Measurements from ENCODE around the gene SHISAL2B. TPM values are rescaled to one million over a fixed set of nuclear protein-coding genes. Genes with fewer than 3 reads are reported as not detected.
A peak's percentile ranks its signal among the peaks of the same experiment; 100 is the strongest.

SHISAL2B gene
- total RNA-seq, 2 donors from 2014 or later: not detected

DNA sequence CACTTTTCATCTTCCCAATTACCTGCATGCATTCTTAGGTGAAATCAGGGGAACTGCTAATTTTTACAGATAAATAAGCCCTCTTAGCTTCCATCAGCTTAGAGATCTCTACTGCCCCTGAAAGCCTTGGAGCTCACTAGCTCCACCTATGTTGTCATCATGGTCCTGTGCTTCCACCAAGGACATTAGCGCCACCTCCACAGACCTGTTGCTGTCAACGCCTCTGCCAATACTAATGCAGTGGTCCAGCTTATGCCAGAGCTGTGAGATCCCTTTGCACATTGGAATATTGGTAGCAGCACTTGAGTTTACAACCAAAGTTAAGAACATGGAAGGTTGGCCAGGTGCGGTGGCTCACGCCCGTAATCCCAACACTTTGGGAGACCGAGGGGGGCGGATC is 7.7 kb upstream of the SHISAL2B start:
- H3K4me1 ChIP-seq (ENCODE audit: control insufficient read depth in 1 of 2, low read depth in 2 of 2): no peaks in the 10 kb centered on the region
- TF ChIP-seq, protein P1, sequence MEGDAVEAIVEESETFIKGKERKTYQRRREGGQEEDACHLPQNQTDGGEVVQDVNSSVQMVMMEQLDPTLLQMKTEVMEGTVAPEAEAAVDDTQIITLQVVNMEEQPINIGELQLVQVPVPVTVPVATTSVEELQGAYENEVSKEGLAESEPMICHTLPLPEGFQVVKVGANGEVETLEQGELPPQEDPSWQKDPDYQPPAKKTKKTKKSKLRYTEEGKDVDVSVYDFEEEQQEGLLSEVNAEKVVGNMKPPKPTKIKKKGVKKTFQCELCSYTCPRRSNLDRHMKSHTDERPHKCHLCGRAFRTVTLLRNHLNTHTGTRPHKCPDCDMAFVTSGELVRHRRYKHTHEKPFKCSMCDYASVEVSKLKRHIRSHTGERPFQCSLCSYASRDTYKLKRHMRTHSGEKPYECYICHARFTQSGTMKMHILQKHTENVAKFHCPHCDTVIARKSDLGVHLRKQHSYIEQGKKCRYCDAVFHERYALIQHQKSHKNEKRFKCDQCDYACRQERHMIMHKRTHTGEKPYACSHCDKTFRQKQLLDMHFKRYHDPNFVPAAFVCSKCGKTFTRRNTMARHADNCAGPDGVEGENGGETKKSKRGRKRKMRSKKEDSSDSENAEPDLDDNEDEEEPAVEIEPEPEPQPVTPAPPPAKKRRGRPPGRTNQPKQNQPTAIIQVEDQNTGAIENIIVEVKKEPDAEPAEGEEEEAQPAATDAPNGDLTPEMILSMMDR (IDR thresholded peaks at IDR 0.05): no peak
- H3K4me3 ChIP-seq: no peak overlapping the region
- no peaks in the 10 kb centered on the region for H3K36me3 ChIP-seq
- DNase-seq (ENCODE audit: low spot score) (no peak), ATAC-seq (ENCODE audit: insufficient number of reproducible peaks, low FRiP score, low read depth) (no peak)
- H3K9me3 ChIP-seq: no peaks in the 10 kb centered on the region
- H3K27ac ChIP-seq: no peak overlapping the region
- no peaks in the 10 kb centered on the region for H3K27me3 ChIP-seq (replicated peaks; ENCODE audit: insufficient read depth)

DNA sequence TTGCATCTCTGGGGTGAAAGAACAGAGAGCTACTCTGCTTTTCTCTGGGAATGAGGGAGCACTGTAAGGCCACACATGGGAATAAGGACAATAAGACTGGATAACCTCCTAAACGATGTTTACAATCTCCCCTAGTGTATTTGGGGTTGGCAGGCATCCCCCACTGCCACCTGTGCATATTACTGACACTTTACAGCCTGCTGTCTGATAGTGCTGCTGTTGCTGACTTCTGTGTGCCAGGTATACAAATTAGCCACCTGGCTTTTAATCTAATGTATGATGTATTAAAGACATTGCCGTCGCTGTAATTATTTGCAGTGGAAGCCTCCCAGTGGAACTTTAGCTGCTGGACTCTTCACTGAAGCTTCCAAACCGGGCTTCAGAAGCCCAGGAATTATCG is 4.4 kb upstream of the SHISAL2B start:
- no peaks in the 10 kb centered on the region for H3K27me3 ChIP-seq (replicated peaks; ENCODE audit: insufficient read depth)
- DNase-seq (ENCODE audit: low spot score): no peak
- no peak for ATAC-seq (ENCODE audit: insufficient number of reproducible peaks, low FRiP score, low read depth)
- no peaks in the 10 kb centered on the region for H3K9me3 ChIP-seq
- TF ChIP-seq, protein P1 (IDR thresholded peaks at IDR 0.05): no peak
- H3K4me1 ChIP-seq (ENCODE audit: control insufficient read depth in 1 of 2, low read depth in 2 of 2): peaks cover 0 to 4% of the 10 kb centered on the region in 2 donors
- no peak overlapping the region for H3K4me3 ChIP-seq
- no peak overlapping the region for H3K27ac ChIP-seq
- no peaks in the 10 kb centered on the region for H3K36me3 ChIP-seq

DNA sequence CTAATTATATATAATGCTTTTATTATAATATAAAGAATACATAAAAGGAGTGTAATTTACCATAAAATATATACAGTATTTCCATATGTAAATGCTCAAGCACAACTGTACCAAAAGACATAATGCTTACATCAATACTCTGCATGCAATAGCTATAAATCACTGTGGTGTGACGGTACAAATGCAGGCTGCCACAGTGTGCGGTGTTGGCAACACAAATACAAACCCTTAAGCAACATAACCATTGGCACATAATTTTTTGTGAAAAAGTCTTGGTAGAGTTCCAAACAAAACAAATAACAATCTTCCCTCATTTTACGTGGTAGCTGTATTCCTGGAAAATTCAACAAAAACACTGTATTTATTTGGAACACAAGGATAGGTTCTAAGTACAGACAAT is 1.9 kb upstream of the SHISAL2B start:
- Histone ChIP-seq H3K27me3 (replicated peaks; ENCODE audit: insufficient read depth) (no peaks in the 10 kb centered on the region), H3K4me3 (no peak overlapping the region), H3K27ac (no peak overlapping the region), H3K9me3 (no peaks in the 10 kb centered on the region), H3K4me1 (ENCODE audit: control insufficient read depth in 1 of 2, low read depth in 2 of 2) (peaks cover 0 to 5% of the 10 kb centered on the region in 2 donors), H3K36me3 (no peaks in the 10 kb centered on the region)
- no peak for DNase-seq (ENCODE audit: low spot score)
- TF ChIP-seq, protein P1 (IDR thresholded peaks at IDR 0.05): no peak
- ATAC-seq (ENCODE audit: insufficient number of reproducible peaks, low FRiP score, low read depth): no peak

DNA sequence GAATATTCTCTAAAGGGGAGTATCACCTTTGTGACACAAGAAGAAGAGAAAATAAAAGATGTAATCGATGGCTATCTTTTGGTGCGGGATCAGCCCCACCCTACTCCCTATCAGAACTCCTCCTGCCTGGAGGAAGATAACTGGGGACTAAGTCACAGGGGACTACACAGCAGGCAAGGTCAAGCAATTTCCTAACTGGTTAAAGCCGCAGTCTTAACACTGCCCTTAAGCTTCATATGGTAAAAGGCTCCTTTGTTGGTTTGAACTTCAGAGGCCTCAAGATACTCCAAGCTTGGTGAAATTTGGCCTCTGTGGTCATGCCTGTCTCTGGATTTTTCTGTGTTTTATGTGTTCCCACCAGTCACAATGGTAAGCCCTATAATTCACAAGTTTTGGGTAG is 1.3 kb upstream of the SHISAL2B start:
- Histone ChIP-seq H3K4me3 (no peak overlapping the region), H3K27ac (no peak overlapping the region), H3K9me3 (no peaks in the 10 kb centered on the region), H3K4me1 (ENCODE audit: control insufficient read depth in 1 of 2, low read depth in 2 of 2) (peaks cover 0 to 5% of the 10 kb centered on the region in 2 donors), H3K36me3 (no peaks in the 10 kb centered on the region), H3K27me3 (replicated peaks; ENCODE audit: insufficient read depth) (no peaks in the 10 kb centered on the region)
- no peak for DNase-seq (ENCODE audit: low spot score)
- TF ChIP-seq, protein P1 (IDR thresholded peaks at IDR 0.05): no peak
- no peak for ATAC-seq (ENCODE audit: insufficient number of reproducible peaks, low FRiP score, low read depth)

DNA sequence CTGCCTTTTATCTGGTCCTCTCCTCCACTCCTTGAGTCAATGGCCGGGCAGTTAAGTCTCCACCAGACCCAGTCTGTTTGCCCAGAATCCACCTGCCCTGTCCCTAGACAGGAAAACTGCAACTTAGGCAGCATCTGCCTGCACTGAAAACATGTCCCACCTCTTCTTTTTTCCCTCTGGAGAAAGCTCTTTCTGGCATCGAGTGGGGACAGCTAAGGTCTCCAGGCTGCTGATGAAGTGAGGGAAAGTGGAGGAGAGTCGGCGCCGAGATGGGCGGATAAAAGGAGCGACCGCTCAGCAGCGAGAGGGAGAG is 243 bp upstream of the SHISAL2B start:
- Histone ChIP-seq H3K4me1 (ENCODE audit: control insufficient read depth in 1 of 2, low read depth in 2 of 2) (peaks cover 0 to 5% of the 10 kb centered on the region in 2 donors), H3K4me3 (peak overlapping the region; percentile 59), H3K9me3 (no peaks in the 10 kb centered on the region), H3K36me3 (no peaks in the 10 kb centered on the region), H3K27me3 (replicated peaks; ENCODE audit: insufficient read depth) (no peaks in the 10 kb centered on the region), H3K27ac (no peak overlapping the region)
- DNase-seq (ENCODE audit: low spot score) (no peak), ATAC-seq (ENCODE audit: insufficient number of reproducible peaks, low FRiP score, low read depth) (no peak)
- TF ChIP-seq, protein P1 (IDR thresholded peaks at IDR 0.05): no peak
